NCI-H1417 (cell line): Measurements from ENCODE around the gene SGCB.

ENCODE experiments used
- DNase-seq, 3 experiments: peaks; one replicate each; lab custom pipeline; 2025; lab: John Stamatoyannopoulos, UW

Gene SGCB

DNA sequence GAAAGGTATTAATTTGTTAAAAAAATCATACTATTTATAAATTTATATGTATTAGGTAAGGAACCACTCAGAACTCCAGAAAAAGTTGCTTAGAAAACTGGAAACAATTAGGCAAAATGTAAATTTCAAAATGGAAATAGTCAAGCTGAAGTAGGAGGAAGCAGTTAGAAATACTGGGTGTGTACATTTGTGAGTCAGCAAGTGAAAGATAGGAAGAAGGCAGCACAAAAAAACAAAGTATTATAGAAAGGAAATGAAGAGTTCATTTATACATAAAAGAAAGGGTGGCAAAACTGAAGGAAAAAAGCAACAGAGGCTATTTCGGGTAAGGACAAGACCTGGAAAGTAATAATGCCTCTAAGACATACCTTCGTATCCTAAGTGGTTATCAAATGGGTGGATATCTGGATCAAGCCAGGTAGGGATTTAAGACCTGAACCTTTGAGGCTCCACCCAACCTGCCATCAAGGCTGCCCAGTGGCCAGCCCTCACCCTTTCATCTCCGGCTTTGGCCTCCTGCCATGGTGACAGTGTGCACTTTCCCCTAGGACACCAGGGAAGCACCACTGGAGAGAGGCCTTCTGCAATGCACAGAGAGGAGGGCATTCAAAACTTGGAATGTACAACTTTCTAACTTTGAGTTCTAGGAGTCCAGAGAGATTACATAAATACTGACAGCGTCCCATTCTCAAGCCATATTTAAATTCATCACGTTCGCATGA, 18.0 kb downstream of the SGCB start, which contains the start of gene LRRC66:
LRRC66 (minus strand) TSS at position 428 of the 722 bp plus-strand sequence. CDS start 2,750 bp downstream, outside the sequence.
- no peak for DNase-seq

DNA sequence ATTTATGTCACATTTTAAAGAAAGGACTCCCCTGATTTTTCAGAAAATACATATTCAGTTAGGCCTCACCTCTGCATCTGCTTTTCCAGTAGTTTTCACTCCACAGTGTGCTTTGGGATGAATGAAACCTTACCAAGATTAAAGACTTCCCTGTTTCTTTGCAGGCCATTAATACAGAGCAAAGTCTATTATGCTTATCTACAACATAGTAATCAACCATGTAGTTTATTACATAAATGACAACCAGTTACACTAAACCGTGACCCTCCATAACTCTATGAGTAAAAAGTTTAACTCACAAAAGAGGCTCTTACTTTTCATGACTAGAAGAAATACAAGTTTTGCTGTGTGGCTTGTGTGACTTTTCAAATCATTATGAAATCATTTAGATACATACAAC, 20.3 kb downstream of the SGCB start:
- DNase-seq = no peak

- DNase-seq = no peak
These were observed 21.1 kb downstream of the SGCB start for GRCh38 chr4:52016981-52017380.

- peak in 1 of 3 experiments; percentile 8 for DNase-seq
These were observed 22.7 kb downstream of the SGCB start for GRCh38 chr4:52015366-52015765.

DNA sequence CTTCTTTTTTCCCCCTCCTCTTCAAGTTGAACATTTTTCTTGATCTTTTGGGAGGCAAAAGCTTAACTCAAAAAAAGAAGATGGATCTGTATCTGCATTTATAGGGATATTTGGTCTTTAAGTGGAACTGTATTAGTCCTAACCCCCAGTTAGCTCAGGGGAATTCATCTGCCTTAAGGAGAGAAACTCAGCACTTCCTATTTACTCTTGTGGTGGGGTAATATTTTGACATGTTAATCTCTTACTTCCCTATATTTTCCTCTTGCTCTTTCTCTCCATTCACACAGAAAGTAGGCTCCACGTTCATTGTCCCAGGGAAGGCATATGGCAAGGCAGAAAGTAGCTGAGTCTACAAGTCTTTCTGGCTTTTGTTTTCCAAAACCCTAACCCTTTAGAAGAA, 23.2 kb downstream of the SGCB start:
- no peak for DNase-seq

GRCh38 chr4:52012651-52013050, 25.4 kb downstream of the SGCB start:
- no peak for DNase-seq

DNA sequence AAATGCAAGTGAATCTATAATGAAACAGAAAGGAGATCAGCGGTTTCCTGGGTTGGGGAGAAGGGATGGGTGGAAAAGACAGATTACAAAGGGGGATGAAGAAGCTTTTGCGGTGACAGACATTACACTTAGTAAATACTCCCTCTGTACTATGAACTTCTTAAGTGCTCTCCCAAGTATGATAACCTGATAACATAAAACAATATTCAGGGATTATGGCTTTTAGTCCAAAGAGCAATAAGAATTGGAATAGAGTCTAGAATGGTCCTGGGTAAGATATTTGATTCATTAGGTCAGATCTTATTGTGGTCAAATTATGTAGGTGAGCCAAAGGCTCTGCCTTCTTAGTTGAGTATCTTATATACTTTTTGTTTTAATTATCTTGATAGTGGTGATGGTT, 27.1 kb downstream of the SGCB start:
- DNase-seq = no peak

DNA sequence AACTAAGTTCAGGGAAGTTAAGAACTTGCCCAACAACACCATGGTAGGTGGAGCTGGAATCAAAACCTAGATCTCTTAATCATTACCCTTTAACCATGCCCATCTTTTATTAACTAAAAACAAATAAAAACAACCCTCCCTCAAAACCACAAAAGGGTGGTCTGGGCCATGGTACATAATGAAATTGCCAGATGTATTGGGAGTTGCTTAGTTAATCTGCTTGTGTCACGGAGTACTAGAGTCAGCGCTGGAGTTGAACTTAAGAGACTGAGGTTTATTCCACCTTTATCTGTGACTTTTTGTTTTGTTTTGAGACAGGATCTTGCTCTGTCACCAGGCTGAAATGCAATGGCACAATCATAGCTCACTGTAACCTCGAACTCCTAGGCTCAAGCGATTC, 31.2 kb downstream of the SGCB start:
- DNase-seq = no peak

DNA sequence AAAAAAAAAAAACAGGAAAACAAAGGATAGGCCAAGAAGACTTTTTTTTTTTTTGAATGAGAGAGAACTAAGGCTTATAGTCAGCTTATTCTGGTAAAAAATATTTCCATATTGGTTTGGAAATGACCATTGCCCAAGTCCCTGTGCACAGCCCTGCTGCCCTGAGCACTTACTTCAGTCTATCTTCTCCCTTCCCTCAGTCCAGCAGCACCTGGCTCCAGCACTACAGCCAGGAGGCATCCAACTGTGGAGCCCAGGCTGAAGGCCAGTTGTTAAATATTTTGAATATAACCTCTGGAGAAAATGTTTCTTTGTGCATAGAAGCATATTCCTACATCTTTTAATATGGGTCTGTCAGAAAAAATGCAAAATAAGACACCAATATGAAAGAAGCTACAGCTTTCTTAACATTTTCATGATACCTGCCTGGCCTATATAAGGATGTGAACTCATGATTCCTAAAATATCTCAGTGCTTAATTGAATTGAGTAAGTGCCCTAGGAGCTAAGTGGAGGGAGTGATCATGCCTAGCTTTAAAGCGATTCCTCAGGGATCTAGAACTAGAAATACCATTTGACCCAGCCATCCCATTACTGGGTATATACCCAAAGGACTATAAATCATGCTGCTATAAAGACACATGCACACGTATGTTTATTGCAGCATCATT, 32.4 kb downstream of the SGCB start:
- no peak for DNase-seq

- no peak for DNase-seq
These were observed 33.7 kb downstream of the SGCB start for GRCh38 chr4:52004414-52004813.

GRCh38 chr4:52001616-52002015, 36.5 kb downstream of the SGCB start:
- no peak for DNase-seq

DNA sequence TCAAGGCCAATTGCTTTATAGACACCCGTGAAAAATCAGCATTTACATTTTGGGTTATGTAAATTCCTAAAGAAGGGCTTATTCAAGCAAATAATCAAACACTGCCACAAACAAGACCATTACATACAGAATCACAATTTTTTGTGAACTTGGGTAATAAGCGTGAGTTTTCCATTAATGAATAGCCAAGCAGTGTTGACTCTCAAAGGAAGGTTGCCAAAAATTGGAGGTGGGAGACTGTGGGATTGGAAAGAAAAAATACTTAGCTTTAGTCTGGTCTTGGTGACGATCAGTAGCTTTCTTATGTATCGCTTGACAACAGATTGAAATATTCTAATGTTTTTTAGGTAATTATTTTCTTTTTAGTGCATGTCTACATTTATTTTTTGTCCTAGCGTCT, 38.8 kb downstream of the SGCB start:
- DNase-seq = no peak

DNA sequence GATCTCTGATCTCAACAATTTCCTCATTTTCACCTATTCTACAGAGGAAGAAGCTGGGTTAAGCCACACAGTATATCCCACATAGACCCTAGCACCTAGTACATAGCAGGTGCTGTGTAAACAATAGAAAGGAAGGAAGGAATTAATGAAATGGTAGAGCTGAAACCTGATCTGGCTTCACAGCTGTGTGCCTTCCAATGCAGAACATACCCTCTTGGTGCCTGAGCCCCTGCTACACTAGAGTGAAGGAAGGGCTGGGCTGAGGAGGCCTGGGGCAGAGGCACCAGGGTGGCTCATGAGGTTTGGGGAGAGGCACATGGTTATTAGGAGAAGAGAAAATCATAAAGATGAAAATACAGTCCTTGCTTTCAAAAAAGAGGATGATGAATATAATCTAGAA, 39.3 kb downstream of the SGCB start:
- DNase-seq = no peak

DNA sequence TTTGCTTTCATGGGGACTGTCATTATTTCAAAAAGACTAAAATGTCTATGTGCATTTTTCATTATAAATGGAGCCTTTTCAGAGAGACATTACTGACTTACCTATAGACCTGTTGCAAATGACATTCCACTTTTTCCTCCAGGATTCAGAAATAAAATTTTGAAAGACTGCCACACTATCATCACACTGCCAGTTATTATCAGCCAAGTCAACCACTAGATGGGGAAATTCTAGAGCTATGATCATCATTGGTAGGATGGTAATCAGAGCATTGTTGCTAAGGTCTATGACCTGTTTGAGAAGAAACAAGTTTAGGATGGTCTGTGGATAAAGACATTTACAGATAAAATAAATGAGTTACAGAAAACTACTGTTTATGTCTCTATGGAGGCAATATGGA, 40.5 kb downstream of the SGCB start:
- no peak for DNase-seq

DNA sequence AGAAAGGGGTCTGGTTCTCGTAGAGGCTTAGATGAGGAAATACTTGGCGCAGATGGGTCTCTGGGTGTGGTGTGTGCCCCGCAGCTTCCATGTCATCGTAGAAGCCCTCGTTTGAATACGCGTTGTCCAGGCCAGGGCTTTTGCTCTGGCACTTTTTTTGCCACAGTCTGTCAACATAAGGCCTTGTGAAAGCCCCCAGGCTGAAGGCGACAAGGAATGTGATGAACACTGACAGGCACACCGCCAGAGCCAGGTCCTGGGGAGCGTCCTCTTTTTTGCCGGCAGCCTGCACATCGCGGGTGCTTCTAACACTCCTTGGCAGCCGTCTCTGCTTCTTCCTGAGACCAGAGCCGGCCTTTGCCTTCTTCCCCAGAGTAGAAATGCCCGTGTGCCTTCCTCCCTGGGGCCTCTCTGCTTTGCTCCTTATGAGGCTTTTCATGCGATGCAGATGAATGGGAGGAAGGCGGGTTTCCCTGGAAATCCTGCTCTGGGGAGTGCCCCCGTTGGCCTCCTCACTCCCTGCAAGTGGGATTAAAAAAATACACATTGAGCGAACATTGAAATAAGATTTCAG, 42.4 kb downstream of the SGCB start:
- no peak for DNase-seq
